Fibroblast of the conjunctiva (primary cell): Measurements from ENCODE around the gene TENM3.
"Not testable (repeated sequence)": the region's sequence is repeated elsewhere in the genome, so short reads cannot be mapped to it uniquely, and the experiment has no call there.

Experiments
- DNase-seq: peaks from one replicate; pipeline ENCODE4 v3.0.0-alpha.2; 2010; ENCODE audit warnings: low read depth

Gene TENM3

GRCh38 chr4:182338063-182338462, 94.9 kb downstream of the TENM3 start:
- no peak for DNase-seq

DNA sequence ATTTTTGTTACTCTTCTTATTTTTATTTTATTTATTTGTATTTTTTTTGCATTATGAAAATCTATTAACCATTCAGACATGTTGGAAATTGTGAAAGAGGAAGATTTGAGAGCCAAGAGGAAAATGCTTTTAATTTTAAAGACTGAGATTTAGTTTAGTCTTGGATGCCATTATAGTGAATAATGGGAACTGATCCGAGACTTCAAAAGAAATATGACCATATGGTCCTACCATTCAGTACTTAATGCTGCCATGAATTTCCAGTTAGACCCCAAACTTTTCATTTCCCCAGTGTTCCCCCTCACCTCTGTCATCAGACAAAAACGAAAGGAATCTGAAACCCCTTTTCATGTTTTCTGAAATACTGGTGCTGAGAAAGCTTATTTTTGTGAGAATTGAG, 95.5 kb downstream of the TENM3 start:
- no peak for DNase-seq

GRCh38 chr4:182339221-182339641, 96.0 kb downstream of the TENM3 start:
- DNase-seq = no peak

GRCh38 chr4:182343453-182343852, 100.3 kb downstream of the TENM3 start:
- DNase-seq = no peak

- no peak for DNase-seq
These were observed 101.8 kb downstream of the TENM3 start for GRCh38 chr4:182344968-182345367.

DNA sequence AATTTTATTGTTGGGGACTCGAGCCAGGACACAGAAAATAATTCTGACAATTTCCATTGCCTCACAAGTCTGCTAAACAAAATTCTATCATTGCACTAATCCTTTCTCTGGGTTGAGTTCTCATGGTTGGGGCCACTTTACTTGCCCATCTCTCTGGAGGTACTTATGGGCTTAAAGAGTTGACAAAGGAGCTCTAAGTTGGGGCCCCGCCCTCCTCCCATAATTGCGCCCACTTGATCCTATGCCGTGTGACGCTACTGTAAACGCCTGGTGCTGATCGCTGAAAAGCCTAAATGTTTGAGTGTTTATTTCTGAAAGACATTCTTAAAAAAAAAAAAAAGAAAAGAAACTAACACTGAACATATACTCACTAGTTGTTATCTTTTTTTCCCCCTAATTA, 103.0 kb downstream of the TENM3 start:
- DNase-seq = no peak

GRCh38 chr4:182346675-182347375, 103.6 kb downstream of the TENM3 start:
- DNase-seq = no peak

GRCh38 chr4:182348779-182349326, 105.7 kb downstream of the TENM3 start:
- no peak for DNase-seq

GRCh38 chr4:182350041-182350440, 106.8 kb downstream of the TENM3 start:
- no peak for DNase-seq

DNA sequence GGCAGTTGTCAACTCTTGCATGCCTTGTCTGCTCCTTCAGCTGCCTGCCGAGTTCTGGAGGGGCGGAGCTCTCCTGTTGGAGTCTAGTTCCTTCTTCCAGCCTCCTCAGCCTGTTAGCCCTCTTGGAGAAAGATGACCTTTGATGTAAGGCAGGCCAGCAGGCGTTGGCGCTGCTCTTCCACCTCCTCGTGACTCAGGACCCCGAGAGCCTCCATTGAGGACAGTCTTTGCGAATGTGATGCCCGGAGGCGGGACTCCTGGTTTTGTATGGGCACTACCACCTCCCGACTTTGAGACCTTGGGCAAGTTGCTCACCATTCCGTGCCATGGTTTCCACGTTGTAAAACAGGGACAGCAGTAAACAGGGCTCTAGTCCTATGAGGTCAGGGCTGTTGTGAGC, 108.3 kb downstream of the TENM3 start:
- DNase-seq = no peak

DNA sequence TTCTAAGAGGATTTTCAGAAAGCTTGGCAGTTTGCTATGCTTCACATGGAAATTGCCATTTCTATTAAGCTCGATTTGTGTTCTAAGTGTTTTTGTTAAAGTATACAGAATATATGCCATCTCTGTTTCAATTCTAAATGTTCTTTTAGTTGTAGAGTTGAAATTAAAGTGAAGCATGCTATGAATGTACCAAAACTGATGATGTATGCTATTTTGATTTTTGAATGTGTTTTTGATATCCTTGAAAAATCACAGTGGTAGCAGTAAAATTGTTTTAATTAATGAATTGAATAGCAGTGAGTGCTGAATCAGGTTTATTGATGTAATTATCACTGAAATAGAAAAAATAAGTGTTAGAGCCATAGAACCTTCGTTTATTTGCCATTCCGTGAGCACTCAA, 110.9 kb downstream of the TENM3 start:
- no peak for DNase-seq

DNA sequence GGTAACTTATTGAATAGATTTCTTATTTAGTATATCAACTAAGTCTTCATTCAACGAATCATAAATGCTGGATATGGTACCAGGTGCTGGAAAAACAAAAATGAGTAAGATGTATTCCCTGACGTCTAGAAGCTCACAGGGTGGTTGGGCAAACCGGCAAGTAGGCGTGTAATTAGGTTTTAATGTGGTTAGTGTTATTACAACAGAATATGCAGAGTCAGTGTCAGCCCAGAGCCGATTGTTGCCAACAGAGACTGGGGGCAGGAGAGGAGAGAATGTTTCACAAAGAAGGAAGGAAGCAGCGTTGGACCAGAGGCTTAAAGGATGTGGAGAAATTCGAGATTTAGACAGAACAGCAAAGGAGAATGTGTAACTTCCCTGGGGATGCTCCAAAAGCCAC, 111.7 kb downstream of the TENM3 start:
- no peak for DNase-seq

GRCh38 chr4:182367153-182367552, 124.0 kb downstream of the TENM3 start:
- DNase-seq = no peak

GRCh38 chr4:182369211-182369610, 126.0 kb downstream of the TENM3 start:
- DNase-seq = no peak

DNA sequence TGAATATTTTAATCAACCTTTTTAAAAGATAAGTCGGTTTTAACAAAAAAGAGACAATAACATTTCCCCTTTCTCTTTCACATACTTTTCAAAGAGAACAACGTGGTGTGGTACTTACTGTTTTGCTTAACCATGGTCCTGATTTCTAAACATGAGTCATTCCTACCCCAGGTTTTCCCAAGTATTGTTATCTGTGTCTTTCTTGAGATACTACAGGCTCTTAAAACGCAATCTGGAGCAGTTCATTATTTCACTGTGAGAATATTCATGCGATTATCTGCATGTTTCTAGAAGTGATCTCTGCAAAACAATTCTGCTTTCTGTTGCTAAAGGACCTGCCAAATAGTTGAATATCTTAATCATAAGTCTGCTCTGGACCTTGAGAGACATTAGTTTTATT, 127.3 kb downstream of the TENM3 start:
- no peak for DNase-seq

- peak; percentile 22 for DNase-seq
These were observed 137.6 kb downstream of the TENM3 start for GRCh38 chr4:182380771-182381181.

- no peak for DNase-seq
These were observed 139.7 kb downstream of the TENM3 start for GRCh38 chr4:182382941-182383340.

DNA sequence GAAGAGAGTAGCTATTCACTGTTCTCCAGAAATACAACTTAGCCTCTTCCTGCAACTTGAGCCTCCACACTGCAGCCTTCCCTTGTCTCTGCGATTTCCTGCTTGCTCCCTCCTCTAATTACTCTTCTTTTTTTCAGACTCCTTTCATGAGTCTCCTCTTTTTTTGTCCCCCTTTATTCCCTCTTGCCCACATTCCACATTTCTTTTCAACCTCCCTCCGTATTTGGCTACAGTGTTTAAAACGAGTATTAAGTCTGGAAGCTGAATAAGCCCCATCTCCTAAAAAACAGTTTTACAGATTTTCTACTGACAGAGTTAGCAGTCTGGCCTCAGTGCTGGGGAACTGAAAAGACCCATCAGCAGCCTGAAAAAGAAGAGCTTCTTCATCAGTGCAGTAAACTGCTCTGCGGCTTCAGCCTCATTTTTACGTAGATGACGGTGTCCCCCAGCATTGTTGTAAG, 141.5 kb downstream of the TENM3 start:
- no peak for DNase-seq

DNA sequence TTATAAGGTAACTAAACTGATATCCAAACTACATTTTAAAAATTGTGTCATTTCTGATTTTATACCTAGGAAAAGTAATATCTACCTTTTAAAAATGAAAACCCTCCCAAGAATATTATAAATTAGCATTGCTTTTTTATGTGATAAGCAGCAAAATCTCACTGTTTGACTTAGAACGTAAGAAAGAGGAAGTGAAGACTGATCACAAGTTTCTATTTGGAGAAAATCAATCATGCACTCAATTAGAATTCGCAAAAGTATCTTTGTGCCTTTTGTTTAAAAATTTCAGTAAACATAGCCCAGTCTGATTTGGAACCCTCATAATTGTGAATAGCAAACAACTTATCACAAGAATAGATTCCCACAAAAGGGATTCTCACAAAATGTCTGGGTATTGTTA, 142.7 kb downstream of the TENM3 start:
- no peak for DNase-seq

DNA sequence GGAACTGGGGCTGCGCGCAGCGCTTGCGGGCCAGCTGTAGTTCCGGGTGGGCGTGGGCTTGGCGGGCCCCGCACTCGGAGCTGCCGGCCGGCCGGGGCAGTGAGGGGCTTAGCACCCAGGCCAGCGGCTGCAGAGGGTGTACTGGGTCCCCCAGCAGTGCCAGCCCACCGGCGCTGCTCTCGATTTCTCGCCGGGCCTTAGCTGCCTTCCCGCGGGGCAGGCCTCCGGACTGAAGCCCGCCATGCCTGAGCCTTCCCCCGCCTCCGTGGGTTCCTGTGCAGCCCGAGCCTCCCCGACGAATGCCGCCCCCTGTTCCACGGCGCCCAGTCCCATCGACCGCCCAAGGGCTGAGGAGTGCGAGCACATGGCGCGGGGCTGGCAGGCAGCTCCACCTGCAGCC, 143.4 kb downstream of the TENM3 start:
- not testable (repeated sequence) for DNase-seq

GRCh38 chr4:182391111-182391684, 148.0 kb downstream of the TENM3 start:
- DNase-seq = no peak

GRCh38 chr4:182394181-182394580, 151.0 kb downstream of the TENM3 start:
- DNase-seq = no peak

GRCh38 chr4:182400081-182400480, 156.9 kb downstream of the TENM3 start:
- no peak for DNase-seq

DNA sequence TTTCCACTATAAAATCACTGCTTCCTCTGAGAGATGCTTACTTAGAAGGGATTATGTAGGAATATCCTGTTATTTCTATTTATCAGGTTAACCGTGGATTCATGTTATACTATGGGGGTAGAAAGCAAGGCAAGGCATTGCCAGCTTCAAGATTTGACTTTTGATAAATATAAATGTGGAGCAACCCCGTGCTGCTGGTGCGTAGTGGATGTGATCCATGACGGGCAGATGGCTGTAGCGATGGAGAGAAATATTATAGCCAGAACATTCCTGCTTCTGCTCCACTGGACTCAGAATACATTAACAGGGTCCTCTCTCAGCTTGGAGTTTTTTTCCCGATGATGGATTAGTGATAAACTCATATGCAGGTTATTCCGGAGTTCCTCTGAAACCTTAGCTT, 157.6 kb downstream of the TENM3 start:
- no peak for DNase-seq
